Measurements from ENCODE around the gene LHX3. TPM values are rescaled to one million over a fixed set of nuclear protein-coding genes. Genes with fewer than 3 reads are reported as not detected.

LHX3 gene
- total and polyA plus RNA-seq, 2 of the 4 experiments (the other 2 are of a cell fraction): not detected

DNA sequence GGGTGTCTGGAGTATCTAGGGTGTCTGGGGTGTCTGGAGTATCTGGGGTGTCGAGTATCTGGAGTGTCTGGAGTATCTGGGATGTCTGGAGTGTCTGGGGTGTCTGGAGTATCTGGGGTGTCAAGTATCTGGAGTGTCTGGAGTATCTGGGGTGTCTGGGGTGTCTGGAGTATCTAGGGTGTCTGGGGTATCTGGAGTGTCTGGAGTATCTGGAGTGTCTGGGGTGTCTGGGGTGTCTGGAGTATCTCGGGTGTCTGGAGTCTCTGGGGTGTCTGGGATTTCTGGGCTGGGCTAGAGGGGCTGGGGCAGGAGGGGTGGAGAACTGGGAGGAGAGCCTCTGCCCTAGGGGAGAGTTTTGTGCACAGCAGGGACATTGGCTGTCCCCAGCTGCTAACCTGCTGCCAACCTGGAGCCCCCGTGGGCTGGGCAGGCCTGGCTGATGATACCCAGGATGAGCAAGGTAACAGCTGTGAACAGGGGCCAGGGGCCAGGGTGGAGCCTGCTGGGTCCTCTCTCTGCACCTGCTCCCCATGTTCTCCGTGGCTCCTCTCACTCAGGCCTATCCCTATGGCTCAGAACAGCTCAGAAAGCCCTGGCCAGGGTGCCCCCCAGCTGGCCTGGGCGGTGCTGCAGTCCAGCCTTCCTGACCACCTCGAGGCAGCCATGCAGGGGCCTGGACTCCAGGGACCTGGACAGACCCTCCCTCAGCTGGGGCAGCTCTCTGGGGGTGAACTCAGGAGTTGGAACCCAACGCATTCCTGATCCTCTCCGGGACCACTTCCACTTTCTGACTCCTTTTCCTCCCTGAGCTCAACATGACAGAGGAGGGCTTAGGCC lies 29.9 kb downstream of the LHX3 start:
- Histone ChIP-seq H3K9me3 (ENCODE audit: control insufficient read depth, insufficient read depth, low read length) (no peaks in the 10 kb centered on the region), H2BK20ac (ENCODE audit: low read depth, low read length) (no peak overlapping the region), H2AFZ (replicated peaks; ENCODE audit: low read length, poor library complexity) (no peak overlapping the region), H4K8ac (ENCODE audit: low read depth in 2 of 2, low read length in 2 of 2) (no peak overlapping the region), H3K79me1 (ENCODE audit: low read depth in 1 of 2, low read length in 2 of 2) (no peaks in the 10 kb centered on the region), H3K56ac (ENCODE audit: extremely low read depth, insufficient read depth, low read length) (no peak overlapping the region), H3K27ac (ENCODE audit: insufficient read depth, low read length) (no peak overlapping the region), H3K4ac (ENCODE audit: low read depth, low read length) (no peak overlapping the region), H3K4me2 (ENCODE audit: low read depth, low read length) (no peak overlapping the region), H2AK9ac (replicated peaks; ENCODE audit: low read depth, low read length, poor library complexity) (no peak overlapping the region), H3K9me1 (ENCODE audit: insufficient read depth, low read length) (no peaks in the 10 kb centered on the region), H4K20me1 (ENCODE audit: insufficient read depth, low read length) (no peaks in the 10 kb centered on the region), H3K36me3 (ENCODE audit: control insufficient read depth, insufficient read depth, low read length) (no peaks in the 10 kb centered on the region), H4K5ac (ENCODE audit: low read depth, low read length) (no peak overlapping the region), H3K27me3 (ENCODE audit: control insufficient read depth, insufficient read depth, low read length) (peaks cover 52% of the 10 kb centered on the region), H2BK120ac (ENCODE audit: low read depth, low read length) (no peak overlapping the region), H3K4me1 (ENCODE audit: control insufficient read depth, insufficient read depth, low read length) (no peaks in the 10 kb centered on the region), H3K4me3 (ENCODE audit: insufficient read depth, low read depth, low read length) (no peak overlapping the region), H2BK5ac (ENCODE audit: low read depth, low read length, poor library complexity, severe bottlenecking) (no peak overlapping the region), H3K14ac (replicated peaks; ENCODE audit: low read depth, low read length) (no peak overlapping the region), H2AK5ac (ENCODE audit: low read depth, low read length) (no peak overlapping the region), H3K18ac (ENCODE audit: low read depth, low read length) (no peak overlapping the region), H4K91ac (ENCODE audit: insufficient read depth, low read depth, low read length) (no peak overlapping the region), H3K23ac (ENCODE audit: low read depth, low read length) (no peak overlapping the region), H2BK15ac (ENCODE audit: low read depth, low read length) (no peak overlapping the region), H3K9ac (ENCODE audit: low read depth, low read length) (no peak overlapping the region)
- DNase-seq (no peak), ATAC-seq (ENCODE audit: low read depth) (no peak)
- TF ChIP-seq CTCF (conservative IDR thresholded peaks at IDR 0.05; ENCODE audit: low read depth, low read length) (no peak), MAFK (IDR thresholded peaks at IDR 0.05; ENCODE audit: low read depth, low read length) (no peak), CHD1 (IDR thresholded peaks at IDR 0.05; ENCODE audit: low read depth, low read length) (no peak), RCOR1 (IDR thresholded peaks at IDR 0.05; ENCODE audit: insufficient replicate concordance, low read length) (no peak), MXI1 (IDR thresholded peaks at IDR 0.05; ENCODE audit: borderline replicate concordance, low read depth, low read length) (no peak), POLR2A (IDR thresholded peaks at IDR 0.05; ENCODE audit: low read depth, low read length) (no peak), RAD21 (IDR thresholded peaks at IDR 0.05; ENCODE audit: low read length) (no peak), ELK1 (IDR thresholded peaks at IDR 0.05; ENCODE audit: borderline replicate concordance, low read depth, low read length) (no peak), SMC3 (IDR thresholded peaks at IDR 0.05; ENCODE audit: low read depth, low read length) (no peak), CEBPB (IDR thresholded peaks at IDR 0.05; ENCODE audit: low read depth, low read length) (no peak), FOS (IDR thresholded peaks at IDR 0.05; ENCODE audit: low read depth, low read length) (no peak), USF2 (IDR thresholded peaks at IDR 0.05; ENCODE audit: low read depth, low read length) (no peak)
- ChIA-PET POLR2A (ENCODE audit: unreplicated experiment) (no interaction called here), CTCF (interaction anchor here (0.7 kb wide), 1 partner anchor 24 kb away, joined by 3 read pairs; no protein-coding TSS in a partner anchor)
- WGBS, 2 experiments (ENCODE audit: extremely low coverage in 2 of 2, insufficient read length in 1 of 2): 40% methylated on average over 3 of the region's 8 CpGs; no CpG with 5 or more reads in 1 of the 2 experiments
- dilution Hi-C loops (cut with HindIII; ENCODE audit: low sequenced_read_pairs, unreplicated experiment): no loop called here
- intact Hi-C loops (cut with micrococcal nuclease): no loop called here
- in situ Hi-C loops (cut with MboI; ENCODE audit: low sequenced_read_pairs): no loop called here
- BruUV-seq (replicated peaks): no TSS peak

Measured in IMR-90 (cell line).